DMS114 treated with DMSO at 0.1 percent for 48 hours (cell line): ENCODE results near the gene ITPR2.
"Not testable (repeated sequence)": the region's sequence is repeated elsewhere in the genome, so short reads cannot be mapped to it uniquely, and the experiment has no call there.

Experiments
- DNase-seq: peaks from one replicate; lab custom pipeline; 2025; ENCODE audit not compliant: unreplicated experiment; lab: John Stamatoyannopoulos, UW

The ITPR2 gene

GRCh38 chr12:26832822-26833742, at the start of gene ITPR2:
Gene ITPR2, minus strand, starts transcription at chr12:26833194. Its CDS starts 413 bp downstream, at chr12:26832781.
- peak; percentile 80 for DNase-seq

- DNase-seq, result no peak
Observed at GRCh38 chr12:26880625-26881024, 47.6 kb upstream of the ITPR2 start.

GRCh38 chr12:26878661-26879119, 45.7 kb upstream of the ITPR2 start:
- DNase-seq, result no peak

GRCh38 chr12:26874501-26875296, 41.7 kb upstream of the ITPR2 start:
- DNase-seq, result no peak

GRCh38 chr12:26872625-26873024, 39.6 kb upstream of the ITPR2 start:
- DNase-seq, result no peak

- no peak for DNase-seq
Observed at GRCh38 chr12:26871985-26872384, 39.0 kb upstream of the ITPR2 start.

GRCh38 chr12:26870491-26871419, 37.8 kb upstream of the ITPR2 start:
- DNase-seq, result no peak

- DNase-seq, result no peak
Observed at GRCh38 chr12:26869908-26870459, 37.0 kb upstream of the ITPR2 start.

- no peak for DNase-seq
Observed at GRCh38 chr12:26869104-26869494, 36.1 kb upstream of the ITPR2 start.

GRCh38 chr12:26868447-26869103, 35.6 kb upstream of the ITPR2 start:
- no peak for DNase-seq

- no peak for DNase-seq
Observed at GRCh38 chr12:26867080-26867479, 34.1 kb upstream of the ITPR2 start.

- DNase-seq, result no peak
Observed at GRCh38 chr12:26863515-26863914, 30.5 kb upstream of the ITPR2 start.

- not testable (repeated sequence) for DNase-seq
Observed at GRCh38 chr12:26862787-26863186, 29.8 kb upstream of the ITPR2 start.

- no peak for DNase-seq
Observed at GRCh38 chr12:26861690-26862089, 28.7 kb upstream of the ITPR2 start.

GRCh38 chr12:26857465-26858176, 24.6 kb upstream of the ITPR2 start:
- DNase-seq, result no peak

GRCh38 chr12:26855337-26855736, 22.3 kb upstream of the ITPR2 start:
- no peak for DNase-seq

- DNase-seq, result no peak
Observed at GRCh38 chr12:26854031-26854390, 21.0 kb upstream of the ITPR2 start.

- DNase-seq, result peak; percentile 72
Observed at GRCh38 chr12:26853303-26854030, 20.5 kb upstream of the ITPR2 start.
